ENCODE results near the gene PCDHA4.
A peak's percentile ranks its signal among the peaks of the same experiment; 100 is the strongest.
"Not testable (repeated sequence)": the region's sequence is repeated elsewhere in the genome, so short reads cannot be mapped to it uniquely, and the experiment has no call there.

PCDHA4 gene

DNA sequence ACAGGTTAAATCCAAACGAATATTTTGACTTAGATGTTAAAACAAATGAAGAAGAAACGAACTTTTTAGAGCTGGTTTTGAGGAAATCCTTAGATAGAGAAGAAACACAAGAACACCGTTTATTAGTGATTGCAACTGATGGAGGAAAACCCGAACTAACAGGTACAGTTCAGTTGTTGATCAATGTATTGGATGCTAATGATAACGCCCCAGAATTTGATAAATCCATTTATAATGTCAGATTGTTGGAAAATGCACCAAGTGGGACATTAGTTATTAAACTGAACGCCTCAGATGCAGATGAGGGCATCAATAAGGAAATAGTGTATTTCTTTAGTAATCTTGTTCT, 15.4 kb downstream of the PCDHA4 start:
- no peak for DNase-seq

- DNase-seq = not testable (repeated sequence)
These were observed 16.1 kb downstream of the PCDHA4 start for GRCh38 chr5:140822969-140823368.

- no peak for DNase-seq
These were observed 16.6 kb downstream of the PCDHA4 start for GRCh38 chr5:140823475-140823874.

DNA sequence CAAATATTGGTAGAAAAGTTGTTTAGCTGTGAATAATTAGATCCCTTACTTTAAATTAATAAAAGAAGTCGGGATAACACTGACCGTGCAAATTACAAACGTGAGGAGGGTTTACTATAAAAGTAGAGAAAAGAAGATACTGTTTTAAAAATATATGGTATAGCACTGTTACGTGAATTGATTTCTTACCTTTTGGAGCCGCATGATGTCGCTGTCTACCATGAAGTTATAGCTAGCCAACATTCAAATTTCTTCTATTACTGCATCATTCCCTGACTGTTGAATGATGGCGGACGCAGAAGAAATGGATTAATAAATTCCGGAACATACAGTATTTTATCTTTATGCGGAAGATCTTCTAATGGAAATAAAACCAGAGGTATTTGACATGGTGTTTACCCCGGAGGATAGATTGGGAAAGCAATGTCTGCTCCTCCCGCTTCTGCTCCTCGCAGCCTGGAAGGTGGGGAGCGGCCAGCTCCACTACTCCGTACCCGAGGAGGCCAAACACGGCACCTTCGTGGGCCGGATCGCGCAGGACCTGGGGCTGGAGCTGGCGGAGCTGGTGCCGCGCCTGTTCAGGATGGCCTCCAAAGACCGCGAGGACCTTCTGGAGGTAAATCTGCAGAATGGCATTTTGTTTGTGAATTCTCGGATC, 21.0 kb downstream of the PCDHA4 start, which contains the start of gene PCDHA6:
Gene PCDHA6, plus strand, starts transcription at position 257 of the 658 bp plus-strand sequence. Its CDS starts 132 bp downstream, at position 389.
- DNase-seq = no peak

- DNase-seq = no peak
These were observed 21.5 kb downstream of the PCDHA4 start for GRCh38 chr5:140828362-140828737.

- DNase-seq = not testable (repeated sequence)
These were observed 22.9 kb downstream of the PCDHA4 start for GRCh38 chr5:140829511-140830501.

GRCh38 chr5:140833993-140834392, 27.1 kb downstream of the PCDHA4 start, which contains the start of gene PCDHA7:
Gene PCDHA7 (plus strand): TSS chr5:140834269. CDS start chr5:140834384, 115 bp downstream.
- DNase-seq = no peak

DNA sequence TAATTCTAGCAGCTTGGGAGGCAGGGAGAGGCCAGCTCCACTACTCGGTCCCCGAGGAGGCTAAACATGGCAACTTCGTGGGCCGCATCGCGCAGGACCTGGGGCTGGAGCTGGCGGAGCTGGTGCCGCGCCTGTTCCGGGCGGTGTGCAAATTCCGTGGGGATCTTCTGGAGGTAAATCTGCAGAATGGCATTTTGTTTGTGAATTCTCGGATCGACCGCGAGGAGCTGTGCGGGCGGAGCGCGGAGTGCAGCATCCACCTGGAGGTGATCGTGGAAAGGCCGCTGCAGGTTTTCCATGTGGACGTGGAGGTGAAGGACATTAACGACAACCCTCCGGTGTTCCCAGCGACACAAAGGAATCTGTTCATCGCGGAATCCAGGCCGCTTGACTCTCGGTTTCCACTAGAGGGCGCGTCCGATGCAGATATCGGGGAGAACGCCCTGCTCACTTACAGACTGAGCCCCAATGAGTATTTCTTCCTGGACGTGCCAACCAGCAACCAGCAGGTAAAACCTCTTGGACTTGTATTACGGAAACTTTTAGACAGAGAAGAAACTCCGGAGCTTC, 27.7 kb downstream of the PCDHA4 start:
- not testable (repeated sequence) for DNase-seq

DNA sequence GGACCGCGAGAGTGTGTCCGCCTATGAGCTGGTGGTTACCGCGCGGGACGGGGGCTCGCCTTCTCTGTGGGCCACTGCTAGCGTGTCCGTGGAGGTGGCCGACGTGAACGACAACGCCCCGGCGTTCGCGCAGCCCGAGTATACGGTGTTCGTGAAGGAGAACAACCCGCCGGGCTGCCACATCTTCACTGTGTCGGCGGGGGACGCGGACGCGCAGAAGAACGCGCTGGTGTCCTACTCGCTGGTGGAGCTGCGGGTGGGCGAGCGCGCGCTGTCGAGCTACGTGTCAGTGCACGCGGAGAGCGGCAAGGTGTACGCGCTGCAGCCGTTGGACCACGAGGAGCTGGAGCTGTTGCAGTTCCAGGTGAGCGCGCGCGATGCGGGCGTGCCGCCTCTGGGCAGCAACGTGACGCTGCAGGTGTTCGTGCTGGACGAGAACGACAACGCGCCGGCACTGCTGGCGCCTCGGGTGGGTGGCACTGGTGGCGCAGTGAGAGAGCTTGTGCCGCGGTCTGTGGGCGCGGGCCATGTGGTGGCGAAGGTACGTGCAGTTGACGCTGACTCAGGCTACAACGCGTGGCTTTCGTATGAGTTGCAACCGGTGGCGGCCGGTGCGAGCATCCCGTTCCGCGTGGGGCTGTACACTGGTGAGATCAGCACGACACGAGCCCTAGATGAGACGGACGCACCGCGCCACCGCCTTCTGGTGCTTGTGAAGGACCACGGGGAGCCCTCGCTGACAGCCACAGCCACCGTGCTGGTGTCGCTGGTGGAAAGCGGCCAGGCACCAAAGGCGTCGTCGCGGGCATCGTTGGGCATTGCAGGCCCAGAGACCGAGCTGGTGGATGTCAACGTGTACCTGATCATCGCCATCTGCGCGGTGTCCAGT, 29.0 kb downstream of the PCDHA4 start:
- DNase-seq = no peak

DNA sequence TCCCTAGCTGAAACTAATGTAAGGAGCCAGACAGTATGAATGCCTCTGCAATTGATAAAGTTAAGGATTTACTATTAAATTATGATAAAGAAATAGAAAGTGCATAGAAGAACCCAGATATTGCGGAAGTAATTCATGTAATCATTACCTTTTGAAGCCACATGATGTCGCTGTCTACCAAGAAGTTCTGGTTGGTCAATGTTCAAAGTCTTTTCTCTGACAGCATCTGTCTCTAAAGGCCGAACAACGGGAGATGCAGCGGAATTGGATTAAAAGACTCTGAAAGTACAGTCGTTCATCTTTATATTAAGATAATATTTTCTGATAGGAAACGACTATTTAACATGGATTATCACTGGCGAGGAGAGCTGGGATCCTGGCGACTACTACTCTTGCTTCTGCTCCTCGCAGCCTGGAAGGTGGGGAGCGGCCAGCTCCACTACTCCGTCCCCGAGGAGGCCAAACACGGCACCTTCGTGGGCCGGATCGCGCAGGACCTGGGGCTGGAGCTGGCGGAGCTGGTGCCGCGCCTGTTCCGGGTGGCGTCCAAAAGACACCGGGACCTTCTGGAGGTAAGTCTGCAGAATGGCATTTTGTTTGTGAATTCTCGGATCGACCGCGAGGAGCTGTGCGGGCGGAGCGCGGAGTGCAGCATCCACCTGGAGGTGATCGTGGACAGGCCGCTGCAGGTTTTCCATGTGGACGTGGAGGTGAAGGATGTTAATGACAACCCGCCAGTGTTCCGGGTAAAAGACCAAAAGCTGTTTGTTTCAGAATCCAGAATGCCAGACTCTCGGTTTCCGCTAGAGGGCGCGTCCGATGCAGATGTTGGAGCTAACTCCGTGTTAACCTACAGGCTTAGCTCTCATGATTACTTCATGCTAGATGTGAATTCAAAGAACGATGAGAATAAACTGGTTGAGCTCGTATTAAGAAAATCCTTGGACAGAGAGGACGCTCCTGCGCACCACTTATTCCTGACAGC, 34.4 kb downstream of the PCDHA4 start, which contains the start of gene PCDHA8:
Gene PCDHA8, plus strand, starts transcription at position 210 of the 985 bp plus-strand sequence. Its CDS starts 135 bp downstream, at position 345.
- no peak for DNase-seq

GRCh38 chr5:140842798-140843733, 36.2 kb downstream of the PCDHA4 start:
- DNase-seq = no peak

DNA sequence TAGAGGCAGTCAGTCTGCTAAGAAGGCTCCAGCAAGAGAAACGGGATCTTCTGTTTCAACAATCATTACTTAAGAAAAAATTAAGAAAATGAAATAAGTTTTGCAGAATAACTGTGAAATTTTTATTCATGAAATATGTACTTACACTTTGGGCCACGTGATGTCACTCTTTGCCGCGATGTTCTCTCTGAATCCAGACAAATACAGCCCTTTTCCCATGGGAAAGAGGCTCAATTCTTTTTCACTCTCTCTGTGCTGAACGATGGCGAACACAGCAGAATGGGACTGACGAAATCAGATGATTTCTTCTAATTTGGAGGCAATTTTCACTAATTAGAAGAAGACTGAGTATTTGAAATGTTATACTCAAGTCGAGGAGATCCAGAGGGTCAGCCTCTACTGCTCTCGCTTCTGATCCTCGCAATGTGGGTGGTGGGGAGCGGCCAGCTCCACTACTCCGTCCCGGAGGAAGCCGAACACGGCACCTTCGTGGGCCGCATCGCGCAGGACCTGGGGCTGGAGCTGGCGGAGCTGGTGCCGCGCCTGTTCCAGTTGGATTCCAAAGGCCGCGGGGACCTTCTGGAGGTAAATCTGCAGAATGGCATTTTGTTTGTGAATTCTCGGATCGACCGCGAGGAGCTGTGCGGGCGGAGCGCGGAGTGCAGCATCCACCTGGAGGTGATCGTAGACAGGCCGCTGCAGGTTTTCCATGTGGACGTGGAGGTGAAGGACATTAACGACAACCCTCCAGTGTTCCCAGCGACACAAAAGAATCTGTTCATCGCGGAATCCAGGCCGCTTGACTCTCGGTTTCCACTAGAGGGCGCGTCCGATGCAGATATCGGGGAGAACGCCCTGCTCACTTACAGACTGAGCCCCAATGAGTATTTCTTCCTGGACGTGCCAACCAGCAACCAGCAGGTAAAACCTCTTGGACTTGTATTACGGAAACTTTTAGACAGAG, 41.6 kb downstream of the PCDHA4 start, which contains the start of gene PCDHA9:
Gene PCDHA9, plus strand, starts transcription at position 244 of the 964 bp plus-strand sequence. Its CDS starts 114 bp downstream, at position 358.
- not testable (repeated sequence) for DNase-seq

DNA sequence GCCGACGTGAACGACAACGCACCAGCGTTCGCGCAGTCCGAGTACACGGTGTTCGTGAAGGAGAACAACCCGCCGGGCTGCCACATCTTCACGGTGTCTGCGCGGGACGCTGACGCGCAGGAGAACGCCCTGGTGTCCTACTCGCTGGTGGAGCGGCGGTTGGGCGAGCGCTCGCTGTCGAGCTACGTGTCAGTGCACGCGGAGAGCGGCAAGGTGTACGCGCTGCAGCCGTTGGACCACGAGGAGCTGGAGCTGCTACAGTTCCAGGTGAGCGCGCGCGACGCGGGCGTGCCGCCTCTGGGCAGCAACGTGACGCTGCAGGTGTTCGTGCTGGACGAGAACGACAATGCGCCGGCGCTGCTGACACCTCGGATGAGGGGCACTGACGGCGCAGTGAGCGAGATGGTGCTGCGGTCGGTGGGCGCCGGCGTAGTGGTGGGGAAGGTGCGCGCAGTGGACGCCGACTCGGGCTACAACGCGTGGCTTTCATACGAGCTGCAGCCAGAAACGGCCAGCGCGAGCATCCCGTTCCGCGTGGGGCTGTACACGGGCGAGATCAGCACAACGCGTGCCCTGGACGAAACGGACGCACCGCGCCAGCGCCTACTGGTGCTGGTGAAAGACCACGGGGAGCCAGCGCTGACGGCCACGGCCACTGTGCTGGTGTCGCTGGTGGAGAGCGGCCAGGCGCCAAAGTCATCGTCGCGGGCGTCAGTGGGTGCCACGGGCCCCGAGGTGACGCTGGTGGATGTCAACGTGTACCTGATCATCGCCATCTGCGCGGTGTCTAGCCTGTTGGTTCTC, 43.2 kb downstream of the PCDHA4 start:
- not testable (repeated sequence) for DNase-seq

GRCh38 chr5:140855772-140856674, 49.2 kb downstream of the PCDHA4 start, which contains the start of gene PCDHA10:
Gene PCDHA10 (plus strand): TSS chr5:140855897. CDS start chr5:140856049, 152 bp downstream.
- DNase-seq = peak; percentile 26

DNA sequence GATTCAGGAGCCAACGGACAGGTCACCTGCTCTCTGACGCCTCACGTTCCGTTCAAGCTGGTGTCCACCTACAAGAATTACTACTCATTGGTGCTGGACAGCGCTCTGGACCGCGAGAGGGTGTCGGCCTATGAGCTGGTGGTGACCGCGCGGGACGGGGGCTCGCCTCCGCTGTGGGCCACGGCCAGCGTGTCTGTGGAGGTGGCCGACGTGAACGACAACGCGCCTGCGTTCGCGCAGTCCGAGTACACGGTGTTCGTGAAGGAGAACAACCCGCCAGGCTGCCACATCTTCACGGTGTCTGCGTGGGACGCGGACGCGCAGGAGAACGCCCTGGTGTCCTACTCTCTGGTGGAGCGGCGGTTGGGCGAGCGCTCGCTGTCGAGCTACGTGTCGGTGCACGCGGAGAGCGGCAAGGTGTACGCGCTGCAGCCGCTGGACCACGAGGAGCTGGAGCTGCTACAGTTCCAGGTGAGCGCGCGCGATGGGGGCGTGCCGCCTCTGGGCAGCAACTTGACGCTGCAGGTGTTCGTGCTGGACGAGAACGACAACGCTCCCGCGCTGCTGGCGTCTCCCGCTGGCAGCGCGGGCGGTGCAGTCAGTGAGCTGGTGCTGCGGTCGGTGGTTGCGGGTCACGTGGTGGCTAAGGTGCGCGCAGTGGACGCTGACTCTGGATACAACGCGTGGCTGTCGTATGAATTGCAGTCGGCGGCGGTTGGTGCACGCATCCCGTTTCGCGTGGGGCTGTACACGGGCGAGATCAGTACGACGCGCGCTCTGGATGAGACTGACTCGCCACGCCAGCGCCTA, 50.5 kb downstream of the PCDHA4 start:
- DNase-seq = no peak

- DNase-seq = no peak
These were observed 51.0 kb downstream of the PCDHA4 start for GRCh38 chr5:140857987-140858240.

Data from NCI-H226 (cell line).